ENCODE results near the gene AREL1.
"Not testable (repeated sequence)": the region's sequence is repeated elsewhere in the genome, so short reads cannot be mapped to it uniquely, and the experiment has no call there.

AREL1 gene

DNA sequence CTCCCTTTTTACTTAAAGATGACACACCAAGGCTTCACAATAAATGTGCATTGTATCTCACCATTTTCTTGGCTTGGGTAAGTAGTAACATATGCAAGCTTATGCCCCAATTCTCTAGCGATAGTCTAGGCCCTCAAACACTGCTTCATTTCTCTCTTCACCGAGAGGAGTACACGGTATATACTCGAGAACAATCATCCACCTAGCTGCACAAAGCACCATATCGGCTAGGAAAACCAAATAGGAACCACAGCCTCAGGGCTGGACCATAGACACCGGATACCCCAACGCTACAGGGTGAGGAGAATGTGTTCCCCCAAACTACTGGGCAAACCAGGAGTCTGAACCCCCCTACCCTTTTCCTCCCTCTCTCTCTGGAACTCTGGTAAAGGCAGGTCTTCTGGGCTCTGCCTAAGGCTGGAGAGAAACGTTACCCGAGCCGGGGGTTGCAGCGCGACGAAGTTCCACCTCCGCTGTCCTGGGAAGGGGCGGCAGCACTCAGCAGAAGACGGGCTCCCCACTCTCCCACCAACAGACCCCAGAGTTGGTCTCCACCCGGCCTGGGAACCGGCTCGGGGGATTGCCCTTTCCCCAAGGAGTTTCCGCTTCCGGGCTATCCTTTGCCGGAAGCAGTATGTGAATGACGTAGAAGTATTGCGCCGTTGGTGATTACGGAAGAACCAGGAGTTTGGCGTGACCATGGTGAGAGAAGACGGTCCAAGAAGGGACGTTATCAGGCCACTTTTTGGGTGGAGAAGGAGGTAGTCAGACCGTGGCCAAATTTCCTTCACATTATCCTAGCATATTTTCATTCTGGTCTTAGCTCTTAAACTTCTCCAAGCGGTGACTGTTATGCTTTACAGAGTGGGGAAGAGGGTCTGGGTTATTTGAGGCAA lies at the start of gene AREL1, which contains the start of gene FCF1:
AREL1 (minus strand) TSS at position 582 of the 896 bp plus-strand sequence. CDS start 27,465 bp downstream, outside the sequence.
FCF1 (plus strand) TSS at position 646 of the 896 bp plus-strand sequence; CDS start at position 700, 54 bp downstream.
- DNase-seq = no peak

DNA sequence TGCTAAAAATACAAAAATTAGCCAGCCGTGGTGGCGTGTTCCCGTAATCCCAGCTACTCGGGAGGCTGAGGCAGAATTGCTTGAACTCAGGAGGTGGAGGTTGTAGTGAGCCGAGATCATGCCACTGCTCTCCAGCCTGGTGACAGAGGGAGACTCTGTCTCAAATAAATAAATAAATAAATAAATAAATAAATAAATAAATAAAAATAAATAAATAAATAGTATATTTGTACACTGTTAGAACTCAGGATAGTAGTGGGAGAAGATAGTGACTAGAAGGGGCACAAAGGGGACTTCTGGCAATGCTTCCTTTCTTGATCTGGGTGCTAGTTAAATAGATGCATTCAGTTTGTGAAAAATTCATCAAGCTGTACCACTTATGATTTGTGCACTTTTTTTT lies 45.6 kb upstream of the AREL1 start:
- not testable (repeated sequence) for DNase-seq

DNA sequence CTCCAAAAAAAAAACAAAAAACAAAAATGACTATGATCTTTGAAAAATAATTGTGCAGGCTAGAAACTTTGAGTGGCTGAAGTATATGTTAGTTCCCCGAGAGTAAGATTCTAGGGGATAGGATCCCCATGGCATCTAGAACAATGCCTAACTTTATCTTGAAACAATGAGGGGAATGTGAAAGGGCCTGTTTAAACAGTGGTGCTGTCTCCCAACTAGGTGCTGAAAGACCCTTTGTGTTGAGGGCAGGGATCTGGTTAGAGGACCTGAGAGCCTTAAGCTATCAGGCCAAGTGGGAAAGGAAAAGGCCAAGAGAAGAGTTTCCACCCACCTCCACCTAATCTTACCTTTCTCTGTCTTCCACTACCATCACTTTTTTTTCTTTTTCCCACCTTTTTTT lies 43.4 kb upstream of the AREL1 start:
- no peak for DNase-seq

DNA sequence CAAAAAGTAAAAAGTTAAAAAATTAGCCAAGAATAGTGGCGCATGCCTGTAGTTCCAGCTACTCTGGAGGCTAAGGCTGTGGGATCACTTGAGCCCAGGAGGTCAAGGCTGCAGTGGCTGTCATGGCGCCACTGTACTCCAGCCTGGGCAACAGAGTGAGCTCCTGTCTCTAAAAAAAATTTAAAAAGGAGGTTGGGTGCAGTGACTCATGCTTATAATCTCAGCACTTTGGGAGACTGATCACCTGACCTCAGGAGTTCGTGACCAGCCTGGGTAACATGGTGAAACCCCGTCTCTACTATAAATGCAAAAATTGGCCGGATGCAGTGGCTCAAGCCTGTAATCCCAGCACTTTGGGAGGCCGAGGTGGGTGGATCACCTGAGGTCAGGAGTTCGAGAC lies 42.0 kb upstream of the AREL1 start:
- no peak for DNase-seq

DNA sequence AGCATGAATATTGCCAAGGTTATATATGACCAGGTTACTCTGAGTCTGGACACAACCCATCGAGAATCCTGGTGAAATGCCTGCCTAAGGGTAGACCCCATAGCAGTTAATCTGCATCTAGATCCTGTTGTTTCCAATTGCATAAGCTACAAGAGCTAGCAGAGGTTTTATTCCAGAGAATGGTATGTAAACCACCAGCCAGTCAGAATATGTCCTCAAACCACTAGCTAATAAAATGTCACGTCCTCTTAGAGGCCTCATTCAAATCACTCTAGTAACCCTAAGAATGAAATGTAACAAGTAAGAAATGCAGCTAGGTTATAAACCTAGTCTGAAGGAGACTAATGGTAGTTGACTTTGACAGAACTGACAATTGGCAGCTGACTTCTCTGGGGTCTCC lies 41.3 kb upstream of the AREL1 start:
- no peak for DNase-seq

GRCh38 chr14:74747237-74747636 lies 34.4 kb upstream of the AREL1 start:
- no peak for DNase-seq

DNA sequence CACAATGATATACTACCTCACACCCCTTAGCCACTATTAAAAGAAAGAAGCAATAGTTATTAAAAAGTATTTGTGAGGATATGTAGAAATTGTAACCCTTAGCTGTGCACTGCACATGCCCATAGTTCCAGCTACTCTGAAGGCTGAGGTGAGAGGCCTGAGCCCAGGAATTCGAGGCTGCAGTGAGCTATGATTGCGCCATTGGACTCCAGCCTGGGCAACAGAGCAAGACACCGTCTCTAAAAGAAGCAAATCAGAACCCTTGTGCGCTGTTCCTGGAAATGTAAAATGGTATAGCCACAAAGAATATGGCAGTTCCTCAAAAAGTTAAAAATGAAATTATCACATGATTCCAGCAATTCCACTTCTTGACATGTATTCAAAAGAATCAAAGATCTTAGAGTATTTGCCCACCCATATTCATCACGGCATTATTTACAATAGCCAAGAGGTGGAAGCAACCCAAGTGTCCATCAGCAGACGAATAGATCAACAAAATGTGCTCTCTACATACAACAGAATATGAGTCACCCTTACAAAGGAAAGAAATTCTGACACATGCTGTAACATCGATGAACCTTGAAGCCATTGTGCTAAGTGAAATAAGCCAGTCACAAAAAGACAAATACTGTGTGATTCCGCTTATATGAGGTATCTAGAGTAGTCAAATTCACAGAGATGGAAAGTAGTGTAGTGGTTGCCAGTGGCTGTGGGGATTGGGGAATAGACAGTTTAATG lies 26.6 kb upstream of the AREL1 start:
- DNase-seq = no peak

GRCh38 chr14:74737753-74738325 lies 25.0 kb upstream of the AREL1 start:
- no peak for DNase-seq

DNA sequence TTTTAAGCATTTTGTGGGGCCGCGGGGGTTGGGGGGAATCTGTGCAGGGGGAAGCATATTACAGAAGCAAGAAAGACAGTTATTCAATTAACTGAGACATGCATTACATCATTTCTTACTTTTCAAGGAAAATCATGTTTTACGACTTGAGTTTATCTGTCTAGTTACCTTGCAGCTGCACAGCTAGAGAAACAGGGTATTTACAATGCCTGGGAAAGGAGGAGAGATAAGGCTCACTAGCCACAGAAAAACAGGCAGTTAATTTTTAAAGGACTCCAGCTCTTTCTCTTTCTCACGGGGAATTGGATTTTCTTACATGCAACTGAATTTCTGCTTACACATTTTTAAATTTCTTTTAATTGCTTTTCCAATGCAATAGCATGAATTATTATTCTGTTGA lies 22.2 kb upstream of the AREL1 start:
- no peak for DNase-seq

DNA sequence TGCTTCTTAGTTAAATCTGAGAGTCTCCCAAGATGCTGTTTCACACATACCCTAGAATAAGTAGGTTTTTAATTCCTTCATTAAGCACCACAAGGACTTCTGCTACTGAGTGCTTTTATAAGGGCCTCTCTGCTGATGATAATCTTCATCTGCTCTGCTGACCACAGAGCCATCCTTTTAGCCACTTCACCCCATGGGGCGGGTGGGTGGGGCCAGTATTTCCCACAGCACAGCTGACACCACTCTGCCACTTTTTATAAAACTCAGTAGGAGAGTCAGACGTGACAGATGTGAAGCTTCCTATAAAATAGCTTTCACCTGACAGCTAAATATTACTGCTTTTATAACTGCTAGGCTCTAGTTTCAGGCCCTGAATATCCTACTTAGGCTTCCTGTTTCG lies 20.3 kb upstream of the AREL1 start:
- DNase-seq = no peak

- no peak for DNase-seq
These were observed 19.5 kb upstream of the AREL1 start for GRCh38 chr14:74732387-74732786.

DNA sequence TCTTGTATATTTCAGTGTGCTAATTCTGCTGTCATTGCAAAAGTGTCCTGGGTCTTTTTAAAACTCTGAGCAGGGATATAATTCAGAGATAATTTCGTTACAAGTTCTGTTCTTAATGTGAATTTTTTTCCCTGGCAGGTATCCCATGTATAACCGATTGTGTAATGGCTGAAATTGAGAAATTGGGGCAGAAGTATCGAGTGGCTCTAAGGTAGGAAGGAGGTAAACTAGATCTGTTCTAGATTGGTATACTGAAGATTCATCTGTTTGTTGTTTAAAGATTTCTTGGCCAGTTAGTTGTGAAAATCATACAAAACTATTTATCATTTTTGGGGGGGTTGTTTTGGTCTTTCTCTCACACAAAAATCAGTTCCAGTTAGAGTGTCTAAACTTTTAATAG lies 10.3 kb upstream of the AREL1 start:
- no peak for DNase-seq

DNA sequence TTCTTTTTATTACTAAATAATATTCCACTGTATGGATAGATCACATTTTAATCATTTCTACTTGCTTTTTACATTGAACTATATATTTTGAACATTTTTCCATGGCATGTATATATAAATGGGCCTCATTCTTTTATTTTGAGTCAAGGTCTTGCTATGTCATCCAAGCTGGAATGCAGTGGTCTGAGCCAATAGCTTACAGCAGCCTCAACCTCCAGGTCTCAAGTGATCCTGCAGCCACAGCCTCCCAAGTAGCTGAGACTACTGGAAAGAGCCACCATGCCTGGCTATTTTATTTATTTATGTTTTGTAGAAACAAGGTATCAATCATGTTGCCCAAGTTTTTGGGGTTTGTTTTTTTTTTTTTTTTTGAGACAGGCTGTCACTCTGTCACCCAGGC lies 7.6 kb upstream of the AREL1 start:
- DNase-seq = no peak

GRCh38 chr14:74713395-74713735 lies 485 bp upstream of the AREL1 start:
- no peak for DNase-seq

DNA sequence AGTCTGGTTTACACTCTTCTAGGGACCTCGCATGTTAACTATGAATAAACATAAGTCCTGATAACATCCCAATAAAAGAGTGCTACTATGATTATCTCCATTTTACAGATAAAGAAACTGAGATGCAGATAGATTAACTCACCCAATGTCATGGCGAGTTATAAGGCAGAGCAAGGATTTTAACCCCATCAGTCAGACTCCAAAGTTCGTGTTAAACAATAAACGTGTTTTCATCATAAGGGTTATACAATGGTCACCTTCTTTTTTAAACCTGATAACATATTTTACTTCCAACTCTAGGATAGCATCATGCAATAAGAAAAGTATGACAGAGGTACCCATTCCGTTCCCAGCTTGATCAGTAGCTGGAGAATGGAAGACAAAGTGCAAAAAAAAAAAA lies 1.2 kb downstream of the AREL1 start:
- no peak for DNase-seq

DNA sequence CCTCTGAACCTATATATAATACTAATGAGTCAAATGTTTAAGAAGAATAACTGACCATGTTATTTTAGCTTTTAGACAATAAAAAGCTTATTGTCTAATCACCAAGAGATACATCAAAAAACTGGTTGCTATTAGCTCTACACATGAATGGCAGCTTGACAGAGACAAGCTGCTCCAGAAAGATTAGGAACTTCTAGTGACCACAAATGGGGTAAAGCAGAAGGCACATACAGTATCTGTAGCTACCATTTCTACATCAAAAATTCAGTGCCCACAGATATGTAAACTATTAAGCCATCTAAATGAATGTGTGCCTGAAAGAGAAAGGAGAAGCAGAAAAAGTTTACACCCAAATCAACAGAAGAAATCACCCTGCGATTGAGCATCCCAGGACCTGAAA lies 2.4 kb downstream of the AREL1 start:
- no peak for DNase-seq

DNA sequence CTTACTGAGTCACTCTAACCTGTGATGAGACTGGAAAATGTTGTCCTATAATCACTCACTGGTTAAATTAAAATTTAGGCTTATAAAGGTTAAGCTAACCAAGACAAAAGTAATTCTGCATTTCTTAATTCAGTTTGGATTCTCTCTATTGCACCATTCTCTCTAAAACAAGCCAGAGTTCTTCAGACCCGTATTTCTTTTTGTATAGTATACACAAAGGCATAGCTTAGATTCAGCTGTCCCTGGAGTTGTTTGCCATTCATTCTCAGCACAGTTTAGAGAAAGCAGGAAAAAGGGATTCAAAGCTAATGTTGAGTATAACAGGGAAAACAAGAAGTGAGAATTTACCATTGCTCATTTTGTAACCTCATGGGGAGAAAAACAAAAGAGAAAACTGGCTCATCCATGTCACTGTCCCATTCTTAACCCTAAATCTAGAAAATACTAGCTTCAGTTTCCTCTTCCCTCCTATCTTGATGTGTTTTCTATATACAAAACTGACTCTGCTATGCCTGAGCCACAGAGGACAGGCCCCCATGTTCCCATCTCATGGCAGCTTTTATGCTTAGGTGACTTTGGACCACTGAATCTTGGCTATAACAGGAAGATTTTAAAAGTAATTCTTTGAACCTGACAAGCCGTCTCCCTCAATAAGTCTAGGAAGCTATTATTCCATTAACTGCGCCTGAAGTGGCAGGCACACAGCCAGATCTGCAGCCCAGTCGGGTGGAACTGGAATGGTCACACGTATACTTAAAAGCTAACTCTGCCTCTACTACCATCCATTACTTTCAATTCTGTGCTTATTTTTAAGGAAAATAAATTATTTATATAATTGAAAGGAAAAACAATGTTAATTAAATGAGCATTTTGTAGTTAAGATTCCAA lies 7.0 kb downstream of the AREL1 start:
- DNase-seq = no peak

- DNase-seq = no peak
These were observed 8.2 kb downstream of the AREL1 start for GRCh38 chr14:74704656-74705055.

DNA sequence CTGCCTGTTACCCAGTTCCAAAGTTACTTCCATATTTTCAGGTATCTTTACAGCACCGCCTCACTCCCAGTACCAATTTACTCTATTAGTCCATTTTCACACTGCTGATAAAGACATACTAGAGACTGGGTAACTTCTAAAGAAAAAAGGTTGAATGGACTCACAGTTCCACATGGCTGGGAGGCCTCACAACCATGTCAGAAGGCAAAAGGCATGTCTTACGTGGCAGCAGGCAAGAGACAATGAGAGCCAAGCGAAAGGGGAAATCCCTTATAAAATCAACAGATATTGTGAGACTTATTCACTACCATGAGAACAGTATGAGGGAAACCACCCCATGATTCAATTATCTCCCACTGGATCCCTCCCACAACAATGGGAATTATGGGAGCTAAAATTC lies 9.8 kb downstream of the AREL1 start:
- no peak for DNase-seq

GRCh38 chr14:74702293-74702692 lies 10.6 kb downstream of the AREL1 start:
- no peak for DNase-seq

GRCh38 chr14:74698465-74698864 lies 14.4 kb downstream of the AREL1 start:
- DNase-seq = no peak

GRCh38 chr14:74697976-74698375 lies 14.9 kb downstream of the AREL1 start:
- no peak for DNase-seq

DNA sequence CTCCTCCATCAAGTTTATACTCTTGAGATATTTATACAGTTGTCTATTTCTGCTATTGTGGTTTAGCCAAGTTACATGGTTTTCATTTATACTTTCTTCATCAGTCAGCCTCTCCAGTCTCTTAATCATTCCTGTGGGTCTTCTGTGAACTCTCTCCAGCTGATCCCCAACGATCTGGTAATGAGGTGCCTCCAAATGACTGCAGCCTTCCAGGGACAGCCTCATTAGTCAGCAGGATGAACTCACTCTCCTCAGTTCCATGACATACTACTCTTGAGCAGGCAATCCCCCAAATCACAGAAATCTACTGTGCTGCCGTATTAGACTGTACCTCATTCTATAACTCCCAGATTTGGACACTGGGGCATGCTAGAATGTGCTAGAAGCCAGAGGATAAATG lies 15.3 kb downstream of the AREL1 start:
- no peak for DNase-seq

Measured in NCI-H446 (cell line).